HG03097 (cell line): ENCODE measurements around the gene PRPF8.
"Not testable (repeated sequence)": the region's sequence is repeated elsewhere in the genome, so short reads cannot be mapped to it uniquely, and the experiment has no call there.

Source experiments
- ATAC-seq: cut with Tn5 transposase; IDR thresholded peaks from one replicate; pipeline ENCODE4 v1.9.1; 2021; ENCODE audit not compliant: unreplicated experiment, low FRiP score

The PRPF8 gene

GRCh38 chr17:1695365-1695764 lies 10.7 kb upstream of the PRPF8 start:
- no peak for ATAC-seq

DNA sequence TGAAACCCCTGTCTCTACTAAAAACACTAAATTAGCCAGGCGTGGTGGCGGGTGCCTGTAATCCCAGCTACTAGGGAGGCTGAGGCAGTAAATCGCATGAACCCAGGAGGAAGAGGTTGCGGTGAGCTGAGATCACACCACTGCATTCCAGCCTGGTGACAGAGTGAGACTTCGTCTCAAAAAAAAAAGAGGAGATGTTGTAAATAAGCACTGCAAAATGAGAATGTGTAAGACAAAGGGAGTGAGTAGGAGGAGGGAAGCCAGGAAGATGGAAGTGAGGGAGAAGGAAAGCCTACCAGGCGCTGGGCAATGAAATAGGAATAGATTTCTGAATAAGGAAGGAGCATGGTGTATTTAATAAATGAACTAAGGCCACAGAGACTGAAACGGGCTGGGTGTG lies 8.7 kb upstream of the PRPF8 start:
- no peak for ATAC-seq

DNA sequence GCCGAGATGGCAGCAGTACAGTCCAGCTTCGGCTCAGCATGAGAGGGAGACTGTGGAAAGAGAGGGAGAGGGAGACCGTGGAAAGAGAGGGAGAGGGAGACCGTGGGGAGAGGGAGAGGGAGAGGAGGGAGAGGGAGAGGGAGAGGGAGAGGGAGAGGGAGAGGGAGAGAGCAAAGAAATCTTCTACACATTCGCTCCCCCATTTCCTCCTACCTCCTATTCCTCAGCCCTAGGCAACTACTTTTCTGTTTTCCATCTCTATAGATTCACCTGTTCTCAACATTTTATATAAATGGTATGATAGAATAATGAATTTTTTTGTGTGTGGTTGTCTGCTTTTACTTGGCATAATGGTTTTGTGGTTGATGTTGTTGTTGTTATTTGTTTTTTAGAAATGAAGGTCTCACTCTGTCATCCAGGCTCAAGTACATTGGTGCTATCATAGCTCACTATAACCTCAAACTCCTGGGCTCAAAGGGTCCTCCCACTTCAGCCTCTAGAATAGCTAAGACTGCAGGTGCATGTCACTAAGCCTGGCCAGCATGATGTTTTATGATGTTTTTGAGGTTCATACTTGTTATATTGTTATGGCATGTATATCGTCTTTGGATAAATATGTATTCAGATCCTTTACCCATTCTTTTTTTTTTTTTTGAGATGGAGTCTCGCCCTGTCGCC lies 6.0 kb upstream of the PRPF8 start:
- ATAC-seq = no peak

DNA sequence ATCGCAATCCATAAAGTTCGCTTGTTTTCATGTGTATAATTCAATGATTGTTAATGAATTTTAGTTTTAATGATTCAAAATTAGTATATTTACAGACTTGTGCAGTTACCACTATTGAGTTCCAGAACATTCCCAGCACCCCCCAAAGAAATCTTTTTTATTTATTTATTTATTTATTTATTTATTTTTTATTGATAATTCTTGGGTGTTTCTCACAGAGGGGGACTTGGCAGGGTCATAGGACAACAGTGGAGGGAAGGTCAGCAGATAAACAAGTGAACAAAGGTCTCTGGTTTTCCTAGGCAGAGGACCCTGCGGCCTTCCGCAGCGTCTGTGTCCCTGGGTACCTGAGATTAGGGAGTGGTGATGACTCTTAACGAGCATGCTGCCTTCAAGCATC lies 3.7 kb upstream of the PRPF8 start:
- ATAC-seq = not testable (repeated sequence)

GRCh38 chr17:1686086-1686485 lies 1.4 kb upstream of the PRPF8 start:
- ATAC-seq = no peak

DNA sequence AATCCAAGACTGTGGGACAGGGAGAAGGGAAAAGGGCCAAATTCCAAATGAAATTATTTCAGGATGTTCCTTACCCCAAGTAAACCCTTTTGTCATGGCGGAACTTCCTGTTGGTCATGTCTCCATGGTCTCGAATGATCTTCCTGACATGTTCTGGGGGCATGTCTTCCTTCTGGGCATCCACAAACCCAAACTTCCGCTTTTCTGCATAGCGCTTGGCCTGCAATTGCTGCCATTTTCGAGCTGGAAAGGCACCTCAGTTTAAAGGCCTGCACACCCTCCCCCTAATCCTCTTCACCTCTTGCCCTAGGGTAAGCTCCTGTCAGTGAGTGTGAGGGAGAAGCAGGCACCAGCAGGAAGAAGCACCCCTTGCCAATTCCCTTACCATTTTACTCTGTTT lies 1.2 kb downstream of the PRPF8 start:
- ATAC-seq = no peak

DNA sequence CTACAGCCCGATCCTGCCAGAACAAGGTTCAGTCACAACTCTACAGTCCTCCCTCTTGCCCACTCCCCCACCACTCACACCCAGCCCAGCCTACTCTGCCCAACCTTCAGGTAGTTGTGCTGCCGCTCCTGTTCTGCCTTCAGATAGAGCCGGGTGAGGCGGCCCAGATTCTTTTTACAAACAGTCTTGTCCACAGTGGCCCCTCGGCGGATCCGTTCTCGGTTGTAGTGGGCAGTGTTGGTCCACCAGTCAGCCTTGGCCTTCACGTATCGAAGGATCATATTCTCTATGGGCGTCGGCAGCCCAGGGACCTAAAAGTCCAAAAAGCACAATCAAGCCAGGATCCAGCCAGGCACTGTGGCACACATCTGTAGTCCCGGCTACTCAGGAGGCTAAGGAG lies 8.3 kb downstream of the PRPF8 start:
- ATAC-seq = no peak

DNA sequence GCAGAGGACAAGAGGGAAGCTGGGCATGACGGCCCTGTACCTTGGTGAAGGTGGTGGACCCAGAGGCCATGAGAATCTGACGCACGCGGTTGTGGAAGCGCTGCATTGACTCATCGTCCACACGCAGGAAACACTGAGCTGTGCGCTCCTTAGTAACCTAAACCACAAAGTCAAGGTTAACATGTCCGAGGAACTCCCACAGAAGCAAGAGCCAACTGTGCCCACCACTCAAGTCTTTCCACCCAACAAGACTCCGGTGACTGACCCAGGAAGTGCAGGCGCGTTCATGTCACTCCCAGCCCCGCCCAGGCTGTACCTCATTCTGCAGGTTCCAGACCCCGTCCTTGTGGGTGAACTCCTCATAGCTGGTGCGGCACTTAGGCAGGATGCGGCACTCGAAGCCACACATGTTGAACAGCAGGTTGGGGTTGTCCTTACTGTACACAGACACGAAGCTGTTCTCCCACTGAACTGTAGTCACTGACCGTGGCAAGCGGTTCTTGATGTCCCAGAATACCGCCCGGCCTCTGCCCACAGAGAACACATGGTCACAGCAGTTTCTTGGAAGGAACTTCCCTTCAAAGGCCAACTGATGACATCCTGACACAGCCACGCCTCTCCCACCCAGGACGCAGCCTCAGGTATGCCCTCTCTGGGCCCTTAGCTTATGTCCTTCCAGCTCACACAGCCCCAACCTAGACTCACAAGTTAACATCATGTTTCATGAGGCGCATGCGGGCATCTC lies 11.5 kb downstream of the PRPF8 start:
- no peak for ATAC-seq

DNA sequence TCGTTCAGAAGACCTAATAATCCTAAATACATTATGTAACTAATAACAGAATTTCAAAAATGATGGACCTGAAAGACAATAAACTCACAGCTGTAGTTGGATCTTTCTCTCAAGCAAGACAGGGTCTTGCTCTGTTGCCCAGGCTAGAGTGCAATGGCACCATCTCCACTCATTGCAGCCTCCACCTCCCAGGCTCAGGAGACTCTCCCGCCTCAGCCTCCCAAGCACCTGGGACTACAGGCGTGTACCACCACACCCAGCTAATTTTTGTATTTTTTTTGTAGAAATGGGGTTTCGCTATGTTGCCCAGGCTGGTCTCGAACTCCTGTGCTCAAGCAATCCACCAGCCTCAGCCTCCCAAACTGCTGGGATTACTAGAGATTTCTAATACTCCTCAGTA lies 20.7 kb downstream of the PRPF8 start:
- ATAC-seq = not testable (repeated sequence)

GRCh38 chr17:1661045-1661444 lies 23.6 kb downstream of the PRPF8 start:
- ATAC-seq = no peak

DNA sequence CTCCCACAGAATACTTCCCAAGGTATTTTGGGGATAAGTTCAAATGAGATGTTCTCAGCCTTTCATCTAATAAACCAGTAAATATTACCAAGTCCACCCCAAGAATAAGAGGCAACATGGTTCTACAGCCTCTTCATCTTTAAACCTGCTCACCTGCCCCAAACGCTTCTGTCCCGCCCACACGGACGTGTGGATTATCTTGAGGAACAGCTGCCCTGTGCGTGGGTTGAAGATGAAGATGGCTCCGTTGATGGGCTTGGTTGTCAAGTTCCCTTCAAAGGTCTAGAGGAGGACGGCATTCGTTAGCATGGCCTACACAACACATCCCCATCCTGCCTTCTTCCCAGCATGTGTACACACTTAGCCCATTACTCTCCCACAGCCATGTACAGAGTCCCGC lies 26.6 kb downstream of the PRPF8 start:
- no peak for ATAC-seq

GRCh38 chr17:1653735-1654134 lies 30.9 kb downstream of the PRPF8 start:
- ATAC-seq = no peak

DNA sequence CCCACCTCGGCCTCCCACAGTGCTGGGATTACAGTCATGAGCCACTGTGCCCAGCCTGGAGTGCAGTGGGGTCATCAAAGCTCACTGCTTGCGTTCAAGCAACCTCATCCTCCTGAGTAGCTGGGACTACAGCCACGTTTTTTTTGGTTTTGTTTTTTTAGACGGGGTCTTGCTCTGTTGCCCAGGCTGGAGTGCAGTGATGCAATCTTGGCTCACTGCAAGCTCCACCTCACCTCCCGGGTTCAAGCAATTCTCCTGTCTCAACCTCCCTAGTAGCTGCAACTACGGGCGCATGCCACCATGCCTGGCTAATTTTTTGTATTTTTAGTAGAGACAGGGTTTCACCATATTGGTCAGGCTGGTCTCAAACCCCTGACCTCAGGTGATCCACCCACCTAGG lies 31.9 kb downstream of the PRPF8 start:
- not testable (repeated sequence) for ATAC-seq

GRCh38 chr17:1651559-1651844 lies 33.2 kb downstream of the PRPF8 start:
- ATAC-seq = no peak

DNA sequence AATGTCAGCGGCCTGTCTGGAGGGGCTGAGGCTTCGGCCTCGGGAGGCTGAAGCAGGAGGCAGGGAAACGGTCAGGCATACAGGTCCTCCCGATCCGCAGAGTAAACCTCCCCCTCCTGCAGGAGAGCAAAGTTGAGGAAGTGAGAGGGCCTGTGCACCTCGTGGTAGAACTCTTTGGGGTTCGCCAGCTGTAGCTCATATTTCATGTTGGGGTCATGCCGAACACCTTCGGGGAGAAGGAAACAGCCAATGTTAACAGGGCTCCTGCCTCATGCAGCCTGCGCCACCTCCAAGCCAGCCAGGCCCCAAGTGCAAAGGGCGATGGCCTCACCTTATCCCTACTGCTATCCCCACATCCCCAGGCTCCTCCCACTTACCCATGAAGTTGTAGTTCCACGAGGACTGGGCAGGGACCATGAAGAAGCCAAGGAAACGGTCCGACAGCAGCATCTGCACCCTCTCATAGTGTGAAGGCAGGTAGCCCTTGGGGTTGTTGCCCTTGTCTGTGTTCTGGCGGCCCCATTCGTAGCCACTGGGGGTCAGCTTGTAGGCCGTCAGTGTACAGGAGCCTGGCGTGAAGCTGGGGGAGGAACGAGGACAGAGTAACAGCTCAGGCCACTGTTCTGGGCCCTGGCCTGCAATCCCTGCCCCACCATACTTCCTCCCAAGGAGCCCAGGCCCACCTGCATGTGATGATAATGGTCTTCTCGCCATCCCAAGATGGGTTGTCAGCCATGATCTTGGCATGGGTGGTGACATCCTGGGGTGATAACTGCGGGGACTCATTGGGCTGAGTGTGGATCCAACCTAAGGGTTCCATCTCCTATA lies 33.7 kb downstream of the PRPF8 start:
- no peak for ATAC-seq

DNA sequence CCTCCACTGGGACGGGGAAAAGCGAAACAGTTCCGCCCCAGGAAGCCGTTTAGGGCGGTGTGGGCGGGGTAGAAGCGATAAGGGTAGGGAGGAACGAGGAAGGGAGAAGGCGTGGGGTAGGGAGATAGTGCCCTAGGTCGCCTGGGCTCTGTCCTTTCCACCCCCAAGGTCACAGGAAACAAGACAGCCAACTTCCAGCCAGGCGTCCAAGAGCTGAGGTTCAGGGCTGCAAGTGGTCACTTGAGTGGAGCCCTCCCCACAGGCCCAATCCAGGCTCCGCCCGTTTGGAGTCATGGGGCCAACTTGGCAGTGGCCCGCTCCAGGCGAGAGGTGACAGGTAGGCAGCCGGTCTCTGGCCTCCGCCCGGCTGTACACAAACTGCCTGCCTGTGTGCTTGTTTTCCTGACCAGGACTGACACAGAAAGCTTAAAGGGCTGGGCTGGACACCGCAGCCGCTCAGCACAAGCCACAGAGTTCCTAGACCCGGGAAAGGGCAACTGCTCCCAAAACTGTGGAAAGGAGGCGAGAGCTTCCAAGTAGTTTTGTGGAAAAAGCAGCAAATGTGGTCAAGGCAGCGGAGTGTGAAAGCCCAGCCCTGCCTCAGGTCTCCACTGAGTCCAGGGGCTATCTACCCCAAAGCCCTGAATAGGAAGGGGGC lies 34.7 kb downstream of the PRPF8 start, which contains the start of gene RILP:
TSS of gene RILP (minus strand) at position 23 of the 658 bp plus-strand sequence. CDS start 62 bp downstream, outside the sequence.
- no peak for ATAC-seq

DNA sequence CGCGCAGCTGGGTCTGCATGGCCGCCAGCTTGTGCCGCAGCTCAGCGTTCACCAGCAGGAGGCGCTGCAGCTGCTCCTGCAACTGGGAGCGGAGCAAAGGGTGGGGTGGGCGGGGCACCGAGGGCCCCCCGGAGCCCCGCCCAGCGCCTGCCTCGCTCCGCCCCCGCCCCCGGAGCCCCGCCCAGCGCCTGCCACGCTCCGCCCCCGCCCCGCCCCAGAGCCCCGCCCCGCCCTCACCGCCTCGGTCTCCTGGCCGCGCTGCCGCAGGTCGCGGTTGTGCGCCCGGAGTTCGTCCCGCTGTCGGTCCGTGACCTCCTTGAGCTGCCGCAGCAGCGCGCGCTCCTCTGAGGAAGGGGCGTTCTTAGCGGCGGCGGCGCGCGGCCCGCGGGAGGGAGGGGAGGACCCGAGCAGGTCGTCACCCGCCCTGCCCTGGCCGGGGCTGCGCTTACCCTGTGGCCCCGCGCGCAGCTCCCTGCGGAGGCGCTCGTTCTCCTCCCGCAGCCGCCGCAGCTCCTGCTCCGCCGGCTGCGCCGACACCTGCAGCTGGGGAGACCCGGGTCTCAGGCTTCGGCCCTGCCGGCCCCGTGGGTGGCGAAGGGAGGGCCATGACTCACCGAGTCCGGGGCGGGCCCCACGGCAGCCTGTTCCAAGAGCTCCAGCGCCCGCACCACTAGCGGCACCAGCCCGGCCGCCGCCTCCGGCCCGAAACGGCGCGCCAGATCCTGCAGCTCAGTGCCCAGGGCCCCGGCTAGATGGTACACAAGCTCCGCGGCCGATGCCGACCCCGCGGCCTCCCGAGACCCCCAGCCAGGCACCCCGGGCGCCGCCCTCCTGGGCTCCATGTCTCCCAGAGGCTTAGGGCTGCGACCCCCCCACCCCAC lies 35.5 kb downstream of the PRPF8 start:
- peak; percentile 36 for ATAC-seq

- peak; percentile 52 for ATAC-seq
Measured at GRCh38 chr17:1648173-1648962, 36.3 kb downstream of the PRPF8 start.

GRCh38 chr17:1647802-1648171 lies 36.9 kb downstream of the PRPF8 start:
- ATAC-seq = no peak
